ENCODE measurements around the gene TP53I13.

- no peak for TF ChIP-seq CTCF (IDR thresholded peaks at IDR 0.05; ENCODE audit: low read depth, low read length)
- TF ChIP-seq EZH2phosphoT487 (IDR thresholded peaks at IDR 0.05; ENCODE audit: low read depth), result no peak
These were observed 3.6 kb downstream of the TP53I13 start for GRCh38 chr17:29571883-29572681.

All from OCI-LY3 (cell line).